H1 (cell line): ENCODE data around the gene TOP2A. TPM values are rescaled to one million over a fixed set of nuclear protein-coding genes. Genes with fewer than 3 reads are reported as not detected.

ENCODE experiments used
- GABPA ChIP-seq: IDR thresholded peaks from 2 replicates; pipeline ENCODE4 v1.6.1; 2011; ENCODE audit warnings: mild to moderate bottlenecking, low read length, moderate library complexity, borderline replicate concordance; ENCODE audit not compliant: insufficient read depth
- KDM4A ChIP-seq: IDR thresholded peaks from one replicate; pipeline ENCODE4 v1.7.1; 2012; ENCODE audit warnings: low read depth, mild to moderate bottlenecking, moderate library complexity, low read length, inconsistent platforms; ENCODE audit not compliant: severe bottlenecking
- NRF1 ChIP-seq: IDR thresholded peaks from 2 replicates; pipeline ENCODE4 v1.6.1; 2011; ENCODE audit warnings: mild to moderate bottlenecking, low read depth, low read length, improper control_type of control experiment
- SP4 ChIP-seq: IDR thresholded peaks from 2 replicates; pipeline ENCODE4 v1.6.1; 2012; ENCODE audit warnings: low read length, inconsistent platforms
- polyA plus RNA-seq, 7 experiments: library from polyadenylated mRNA; depleted of rRNA in 3 of 7; stranded (reverse) in 5 of 7; unstranded in 2 of 7; fragments of >200 nt in 5 of 7; fragments of 200-250 nt in 2 of 7; gene quantifications; 1 replicate in 5 of 7; 2 replicates in 1 of 7; 4 replicates in 1 of 7; pipeline versions ENCODE4 v1.2.1 to v1.2.3, GENCODE V29; 2011 to 2013; ENCODE audit warnings: missing spikeins in 2 of 7, mixed read lengths in 2 of 7
- total RNA-seq: library from RNA; stranded (reverse); fragmentation: NEBNext Ultra II Directional; extraction: Animal tissue kit (Norgen Biotek cat#: 25700); gene quantifications from 2 replicates; pipeline ENCODE4 v1.2.1, GENCODE V29; 2021
- TF ChIP-seq, protein P1 (sequence below): fragments of 300-600 bp; sonication (generic); IDR thresholded peaks from 2 replicates; pipeline ENCODE4 v1.7.1; 2012; ENCODE audit warnings: low read length, moderate library complexity, mild to moderate bottlenecking, inconsistent platforms; ENCODE audit not compliant: insufficient replicate concordance
- TF ChIP-seq, protein P2 (sequence below): IDR thresholded peaks from 2 replicates; pipeline ENCODE4 v1.6.1; 2012; ENCODE audit warnings: inconsistent platforms

TOP2A gene
- total and polyA plus RNA-seq, 2 of the 8 experiments (the other 6 are each of a cell fraction or from before 2014, with no cell fraction given), result 83.1 to 291 TPM

DNA sequence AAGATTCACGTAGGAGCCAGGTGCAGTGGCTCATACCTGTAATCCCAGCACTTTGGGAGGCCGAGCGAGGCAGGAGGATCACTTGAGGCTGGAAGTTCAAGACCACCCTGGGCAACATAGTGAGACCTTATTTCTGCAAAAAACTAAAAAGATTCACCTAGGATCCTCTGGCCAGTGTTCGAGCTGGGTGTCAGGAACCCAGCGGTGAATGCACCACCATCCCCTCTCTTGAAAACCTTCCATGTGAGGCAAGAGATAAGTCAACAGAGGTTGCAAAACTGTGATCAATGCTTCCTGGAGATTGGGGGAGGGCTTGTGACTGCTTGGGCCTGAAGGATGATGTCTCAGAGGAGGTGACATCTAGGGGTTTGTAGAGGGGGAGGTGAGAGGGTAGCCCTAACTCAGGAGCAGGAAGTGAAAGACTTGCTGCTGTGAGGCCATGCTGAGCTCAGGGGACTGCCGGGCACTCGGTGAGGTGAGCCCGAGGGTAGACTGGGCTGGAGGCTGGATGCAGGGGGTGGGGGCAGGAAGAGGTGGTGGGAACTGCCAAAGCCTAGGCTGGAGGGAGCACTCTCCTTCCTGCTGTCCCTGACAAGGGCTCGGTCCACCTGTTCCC, 64.8 kb downstream of the TOP2A start (continued):
- TF ChIP-seq, protein P1, sequence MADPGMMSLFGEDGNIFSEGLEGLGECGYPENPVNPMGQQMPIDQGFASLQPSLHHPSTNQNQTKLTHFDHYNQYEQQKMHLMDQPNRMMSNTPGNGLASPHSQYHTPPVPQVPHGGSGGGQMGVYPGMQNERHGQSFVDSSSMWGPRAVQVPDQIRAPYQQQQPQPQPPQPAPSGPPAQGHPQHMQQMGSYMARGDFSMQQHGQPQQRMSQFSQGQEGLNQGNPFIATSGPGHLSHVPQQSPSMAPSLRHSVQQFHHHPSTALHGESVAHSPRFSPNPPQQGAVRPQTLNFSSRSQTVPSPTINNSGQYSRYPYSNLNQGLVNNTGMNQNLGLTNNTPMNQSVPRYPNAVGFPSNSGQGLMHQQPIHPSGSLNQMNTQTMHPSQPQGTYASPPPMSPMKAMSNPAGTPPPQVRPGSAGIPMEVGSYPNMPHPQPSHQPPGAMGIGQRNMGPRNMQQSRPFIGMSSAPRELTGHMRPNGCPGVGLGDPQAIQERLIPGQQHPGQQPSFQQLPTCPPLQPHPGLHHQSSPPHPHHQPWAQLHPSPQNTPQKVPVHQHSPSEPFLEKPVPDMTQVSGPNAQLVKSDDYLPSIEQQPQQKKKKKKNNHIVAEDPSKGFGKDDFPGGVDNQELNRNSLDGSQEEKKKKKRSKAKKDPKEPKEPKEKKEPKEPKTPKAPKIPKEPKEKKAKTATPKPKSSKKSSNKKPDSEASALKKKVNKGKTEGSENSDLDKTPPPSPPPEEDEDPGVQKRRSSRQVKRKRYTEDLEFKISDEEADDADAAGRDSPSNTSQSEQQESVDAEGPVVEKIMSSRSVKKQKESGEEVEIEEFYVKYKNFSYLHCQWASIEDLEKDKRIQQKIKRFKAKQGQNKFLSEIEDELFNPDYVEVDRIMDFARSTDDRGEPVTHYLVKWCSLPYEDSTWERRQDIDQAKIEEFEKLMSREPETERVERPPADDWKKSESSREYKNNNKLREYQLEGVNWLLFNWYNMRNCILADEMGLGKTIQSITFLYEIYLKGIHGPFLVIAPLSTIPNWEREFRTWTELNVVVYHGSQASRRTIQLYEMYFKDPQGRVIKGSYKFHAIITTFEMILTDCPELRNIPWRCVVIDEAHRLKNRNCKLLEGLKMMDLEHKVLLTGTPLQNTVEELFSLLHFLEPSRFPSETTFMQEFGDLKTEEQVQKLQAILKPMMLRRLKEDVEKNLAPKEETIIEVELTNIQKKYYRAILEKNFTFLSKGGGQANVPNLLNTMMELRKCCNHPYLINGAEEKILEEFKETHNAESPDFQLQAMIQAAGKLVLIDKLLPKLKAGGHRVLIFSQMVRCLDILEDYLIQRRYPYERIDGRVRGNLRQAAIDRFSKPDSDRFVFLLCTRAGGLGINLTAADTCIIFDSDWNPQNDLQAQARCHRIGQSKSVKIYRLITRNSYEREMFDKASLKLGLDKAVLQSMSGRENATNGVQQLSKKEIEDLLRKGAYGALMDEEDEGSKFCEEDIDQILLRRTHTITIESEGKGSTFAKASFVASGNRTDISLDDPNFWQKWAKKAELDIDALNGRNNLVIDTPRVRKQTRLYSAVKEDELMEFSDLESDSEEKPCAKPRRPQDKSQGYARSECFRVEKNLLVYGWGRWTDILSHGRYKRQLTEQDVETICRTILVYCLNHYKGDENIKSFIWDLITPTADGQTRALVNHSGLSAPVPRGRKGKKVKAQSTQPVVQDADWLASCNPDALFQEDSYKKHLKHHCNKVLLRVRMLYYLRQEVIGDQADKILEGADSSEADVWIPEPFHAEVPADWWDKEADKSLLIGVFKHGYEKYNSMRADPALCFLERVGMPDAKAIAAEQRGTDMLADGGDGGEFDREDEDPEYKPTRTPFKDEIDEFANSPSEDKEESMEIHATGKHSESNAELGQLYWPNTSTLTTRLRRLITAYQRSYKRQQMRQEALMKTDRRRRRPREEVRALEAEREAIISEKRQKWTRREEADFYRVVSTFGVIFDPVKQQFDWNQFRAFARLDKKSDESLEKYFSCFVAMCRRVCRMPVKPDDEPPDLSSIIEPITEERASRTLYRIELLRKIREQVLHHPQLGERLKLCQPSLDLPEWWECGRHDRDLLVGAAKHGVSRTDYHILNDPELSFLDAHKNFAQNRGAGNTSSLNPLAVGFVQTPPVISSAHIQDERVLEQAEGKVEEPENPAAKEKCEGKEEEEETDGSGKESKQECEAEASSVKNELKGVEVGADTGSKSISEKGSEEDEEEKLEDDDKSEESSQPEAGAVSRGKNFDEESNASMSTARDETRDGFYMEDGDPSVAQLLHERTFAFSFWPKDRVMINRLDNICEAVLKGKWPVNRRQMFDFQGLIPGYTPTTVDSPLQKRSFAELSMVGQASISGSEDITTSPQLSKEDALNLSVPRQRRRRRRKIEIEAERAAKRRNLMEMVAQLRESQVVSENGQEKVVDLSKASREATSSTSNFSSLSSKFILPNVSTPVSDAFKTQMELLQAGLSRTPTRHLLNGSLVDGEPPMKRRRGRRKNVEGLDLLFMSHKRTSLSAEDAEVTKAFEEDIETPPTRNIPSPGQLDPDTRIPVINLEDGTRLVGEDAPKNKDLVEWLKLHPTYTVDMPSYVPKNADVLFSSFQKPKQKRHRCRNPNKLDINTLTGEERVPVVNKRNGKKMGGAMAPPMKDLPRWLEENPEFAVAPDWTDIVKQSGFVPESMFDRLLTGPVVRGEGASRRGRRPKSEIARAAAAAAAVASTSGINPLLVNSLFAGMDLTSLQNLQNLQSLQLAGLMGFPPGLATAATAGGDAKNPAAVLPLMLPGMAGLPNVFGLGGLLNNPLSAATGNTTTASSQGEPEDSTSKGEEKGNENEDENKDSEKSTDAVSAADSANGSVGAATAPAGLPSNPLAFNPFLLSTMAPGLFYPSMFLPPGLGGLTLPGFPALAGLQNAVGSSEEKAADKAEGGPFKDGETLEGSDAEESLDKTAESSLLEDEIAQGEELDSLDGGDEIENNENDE, result no peak
- TF ChIP-seq SP4 (no peak), GABPA (no peak), KDM4A (no peak), NRF1 (no peak)
- TF ChIP-seq, protein P2, sequence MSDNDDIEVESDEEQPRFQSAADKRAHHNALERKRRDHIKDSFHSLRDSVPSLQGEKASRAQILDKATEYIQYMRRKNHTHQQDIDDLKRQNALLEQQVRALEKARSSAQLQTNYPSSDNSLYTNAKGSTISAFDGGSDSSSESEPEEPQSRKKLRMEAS, result no peak
- TF ChIP-seq, all 59 proteins: peak for 0
